Type B pancreatic cell (in vitro differentiated cells): ENCODE results near the gene SVOP. TPM values are rescaled to one million over a fixed set of nuclear protein-coding genes. Genes with fewer than 3 reads are reported as not detected.
"Not testable (repeated sequence)": the region's sequence is repeated elsewhere in the genome, so short reads cannot be mapped to it uniquely, and the experiment has no call there.

Experiments used
- DNase-seq: peaks from one replicate; pipeline ENCODE4 v3.0.0; 2021; ENCODE audit warnings: mixed read lengths; ENCODE audit not compliant: unreplicated experiment; ENCODE audit errors: extremely low spot score
- H3K27ac Mint-ChIP-seq: 2 replicates; pipeline ENCODE4 v1.8.0; 2021; ENCODE audit warnings: mild to moderate bottlenecking, mixed read lengths
- H3K27me3 Mint-ChIP-seq: 2 replicates; pipeline ENCODE4 v1.8.0; 2021; ENCODE audit warnings: mixed read lengths
- H3K36me3 Mint-ChIP-seq: 2 replicates; pipeline ENCODE4 v1.8.0; 2021; ENCODE audit warnings: mixed read lengths
- H3K4me1 Mint-ChIP-seq: one replicate; pipeline ENCODE4 v1.8.0; 2021; ENCODE audit warnings: mixed read lengths; ENCODE audit not compliant: unreplicated experiment
- H3K4me3 Mint-ChIP-seq: 2 replicates; pipeline ENCODE4 v1.8.0; 2021; ENCODE audit warnings: mild to moderate bottlenecking, mixed read lengths
- H3K9me3 Mint-ChIP-seq: 2 replicates; pipeline ENCODE4 v1.8.0; 2021; ENCODE audit warnings: mixed read lengths
- CTCF ChIP-seq: fragments of 200-600 bp; sonication (generic); conservative IDR thresholded peaks from 2 replicates; pipeline ENCODE4 v1.5.0; 2021; ENCODE audit warnings: antibody characterized with exemption, mild to moderate bottlenecking
- total RNA-seq: library from RNA; stranded (reverse); gene quantifications from 2 replicates; pipeline ENCODE4 v1.2.1, GENCODE V29; 2021; ENCODE audit warnings: low replicate concordance

The SVOP gene
- total RNA-seq, 1 donor from 2014 or later = 3.6 TPM

- Mint-ChIP-seq H3K36me3 (no peaks in the 10 kb centered on the region), H3K4me3 (no peak overlapping the region), H3K9me3 (peaks cover 4% of the 10 kb centered on the region), H3K4me1 (peaks cover 21% of the 10 kb centered on the region), H3K27ac (no peak overlapping the region), H3K27me3 (peaks cover 10% of the 10 kb centered on the region)
- TF ChIP-seq CTCF = no peak
- no peak for DNase-seq
Measured at GRCh38 chr12:108862588-108862959, 158.3 kb downstream of the SVOP start.

- Mint-ChIP-seq H3K36me3 (no peaks in the 10 kb centered on the region), H3K27ac (no peak overlapping the region), H3K27me3 (peaks cover 10% of the 10 kb centered on the region), H3K4me3 (no peak overlapping the region), H3K4me1 (peaks cover 21% of the 10 kb centered on the region), H3K9me3 (peaks cover 4% of the 10 kb centered on the region)
- TF ChIP-seq CTCF = no peak
- DNase-seq = no peak
Measured at GRCh38 chr12:108861878-108862587, 158.8 kb downstream of the SVOP start.

- H3K27ac Mint-ChIP-seq = no peak overlapping the region
Measured at GRCh38 chr12:108860443-108860842, 160.4 kb downstream of the SVOP start.

GRCh38 chr12:108859923-108860291 lies 161.0 kb downstream of the SVOP start:
- no peak for DNase-seq
- H3K36me3 Mint-ChIP-seq = peaks cover 4% of the 10 kb centered on the region
- no peak overlapping the region for H3K4me3 Mint-ChIP-seq
- H3K9me3 Mint-ChIP-seq = peaks cover 8% of the 10 kb centered on the region
- H3K27ac Mint-ChIP-seq = no peak overlapping the region
- TF ChIP-seq CTCF = no peak
- peaks cover 10% of the 10 kb centered on the region for H3K27me3 Mint-ChIP-seq
- peaks cover 40% of the 10 kb centered on the region for H3K4me1 Mint-ChIP-seq

More at GRCh38 chr12:108860443-108860842, 160.4 kb downstream of the SVOP start:
- Mint-ChIP-seq H3K9me3 (peaks cover 4% of the 10 kb centered on the region), H3K4me3 (peak overlapping the region; percentile 9), H3K4me1 (peaks cover 34% of the 10 kb centered on the region), H3K27me3 (peaks cover 10% of the 10 kb centered on the region), H3K36me3 (no peaks in the 10 kb centered on the region)
- DNase-seq = no peak
- no peak for TF ChIP-seq CTCF

GRCh38 chr12:108859141-108859922 lies 161.5 kb downstream of the SVOP start:
- not testable (repeated sequence) for DNase-seq, H3K9me3 Mint-ChIP-seq, H3K27me3 Mint-ChIP-seq, H3K36me3 Mint-ChIP-seq
- Mint-ChIP-seq H3K4me1 (peaks cover 44% of the 10 kb centered on the region), H3K4me3 (peak overlapping the region; percentile 82), H3K27ac (peak overlapping the region; percentile 88)
